HG03175 (cell line): ENCODE results near the gene MYBPH.

Source experiments
- ATAC-seq: cut with Tn5 transposase; IDR thresholded peaks from one replicate; pipeline ENCODE4 v1.9.1; 2021; ENCODE audit warnings: mild to moderate bottlenecking, moderate library complexity; ENCODE audit not compliant: unreplicated experiment

MYBPH gene

GRCh38 chr1:203167026-203167912 lies 8.4 kb downstream of the MYBPH start:
- ATAC-seq: no peak

DNA sequence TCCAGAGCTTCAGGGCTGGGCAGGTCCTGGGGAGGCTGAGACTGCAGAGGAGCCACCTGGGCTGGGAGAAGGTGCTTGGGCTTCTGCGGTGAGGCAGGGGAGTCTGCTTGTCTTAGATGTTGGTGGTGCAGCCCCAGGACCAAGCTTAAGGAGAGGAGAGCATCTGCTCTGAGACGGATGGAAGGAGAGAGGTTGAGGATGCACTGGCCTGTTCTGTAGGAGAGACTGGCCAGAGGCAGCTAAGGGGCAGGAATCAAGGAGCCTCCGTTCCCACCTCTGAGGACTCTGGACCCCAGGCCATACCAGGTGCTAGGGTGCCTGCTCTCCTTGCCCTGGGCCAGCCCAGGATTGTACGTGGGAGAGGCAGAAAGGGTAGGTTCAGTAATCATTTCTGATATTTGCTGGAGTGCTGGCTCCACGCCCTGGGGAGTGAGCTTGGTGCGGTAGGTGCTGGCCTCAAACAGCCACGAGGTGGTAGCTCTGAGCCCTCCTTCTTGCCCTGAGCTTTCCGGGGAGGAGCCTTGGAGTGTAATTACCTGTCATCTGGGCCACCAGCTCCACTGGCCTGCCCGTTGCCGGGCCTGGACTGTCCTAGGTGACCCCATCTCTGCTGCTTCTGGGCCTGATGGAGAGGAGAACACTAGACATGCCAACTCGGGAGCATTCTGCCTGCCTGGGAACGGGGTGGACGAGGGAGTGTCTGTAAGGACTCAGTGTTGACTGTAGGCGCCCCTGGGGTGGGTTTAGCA lies 9.3 kb downstream of the MYBPH start:
- ATAC-seq: no peak

GRCh38 chr1:203165800-203166161 lies 9.8 kb downstream of the MYBPH start:
- ATAC-seq: no peak

GRCh38 chr1:203165101-203165799 lies 10.4 kb downstream of the MYBPH start:
- no peak for ATAC-seq

- no peak for ATAC-seq
Observed at GRCh38 chr1:203163891-203164635, 11.6 kb downstream of the MYBPH start.

DNA sequence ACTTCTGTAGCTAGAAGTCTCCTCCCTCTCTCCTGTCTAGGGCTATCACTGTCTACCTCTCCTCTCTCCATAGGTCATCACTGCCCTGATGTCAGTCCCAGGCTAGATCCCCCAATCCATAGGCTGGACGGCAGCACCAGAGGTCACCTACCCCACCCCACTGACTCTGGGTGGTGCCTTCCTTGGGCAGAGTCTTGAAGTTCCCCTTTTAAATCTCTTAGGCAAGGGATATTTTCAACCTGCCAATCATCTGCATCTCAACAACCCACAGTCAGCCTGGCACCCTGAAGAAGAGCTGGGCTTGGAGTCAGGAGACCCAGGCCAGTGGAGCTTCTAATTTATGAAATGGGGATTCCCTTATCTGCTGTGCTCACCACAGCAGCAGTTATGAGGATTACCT lies 13.2 kb downstream of the MYBPH start:
- ATAC-seq: no peak

DNA sequence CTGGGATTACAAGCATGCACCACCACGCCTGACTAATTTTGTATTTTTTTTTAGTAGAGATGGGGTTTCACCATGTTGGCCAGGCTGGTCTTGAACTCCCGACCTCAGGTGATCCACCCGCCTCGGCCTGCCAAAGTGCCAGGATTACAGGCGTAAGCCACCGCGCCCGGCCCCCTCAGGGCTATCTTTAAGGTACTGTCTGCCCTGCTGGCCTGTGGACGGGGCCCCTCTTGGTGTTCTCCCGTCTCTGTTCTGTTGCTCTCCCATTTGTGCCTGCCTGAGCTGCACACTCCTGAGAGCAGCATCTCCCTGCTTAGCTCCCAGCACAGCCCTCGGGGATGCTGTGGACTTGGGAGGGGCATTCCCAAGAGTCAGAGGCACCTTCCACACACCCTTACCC lies 13.9 kb downstream of the MYBPH start:
- ATAC-seq: no peak

DNA sequence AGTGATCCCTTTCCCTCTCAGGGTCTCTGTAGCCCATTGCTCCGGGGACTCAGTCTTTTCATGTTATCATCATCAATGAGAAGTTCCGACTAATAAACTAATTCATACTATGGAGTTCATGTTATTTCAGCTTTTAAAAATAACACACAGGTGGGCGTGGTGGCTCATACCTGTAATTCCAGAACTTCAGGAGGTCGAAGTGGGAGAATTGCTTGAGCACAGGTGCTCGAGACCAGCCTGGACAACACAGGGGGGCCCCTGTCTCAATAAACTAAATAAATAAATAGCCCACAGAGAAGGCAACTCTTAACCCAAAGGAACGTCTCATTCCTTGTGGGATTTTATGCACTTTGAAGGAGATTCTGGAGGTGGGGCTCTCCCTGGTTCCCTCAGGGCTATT lies 14.5 kb downstream of the MYBPH start:
- ATAC-seq: no peak

DNA sequence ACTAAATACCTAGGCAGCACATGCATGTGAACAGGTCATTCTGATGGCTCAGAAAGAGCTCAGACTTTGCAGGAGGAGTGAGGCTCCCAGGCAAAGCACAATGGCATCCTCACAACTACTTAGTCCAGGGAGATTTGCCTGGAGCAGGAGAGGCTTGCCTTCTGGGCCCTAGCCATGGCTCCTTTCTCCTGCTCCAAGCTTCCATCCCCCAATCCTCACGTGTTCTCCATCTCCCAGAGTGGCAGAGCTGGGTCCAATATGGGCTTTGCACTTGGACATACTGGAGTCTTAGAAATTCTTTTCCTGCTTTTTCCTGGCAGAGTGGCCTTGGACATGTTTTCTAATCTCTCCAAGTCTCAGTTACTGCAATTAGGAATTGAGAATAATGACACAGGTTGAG lies 15.8 kb downstream of the MYBPH start:
- no peak for ATAC-seq

- ATAC-seq: no peak
Observed at GRCh38 chr1:203158960-203159665, 16.5 kb downstream of the MYBPH start.

DNA sequence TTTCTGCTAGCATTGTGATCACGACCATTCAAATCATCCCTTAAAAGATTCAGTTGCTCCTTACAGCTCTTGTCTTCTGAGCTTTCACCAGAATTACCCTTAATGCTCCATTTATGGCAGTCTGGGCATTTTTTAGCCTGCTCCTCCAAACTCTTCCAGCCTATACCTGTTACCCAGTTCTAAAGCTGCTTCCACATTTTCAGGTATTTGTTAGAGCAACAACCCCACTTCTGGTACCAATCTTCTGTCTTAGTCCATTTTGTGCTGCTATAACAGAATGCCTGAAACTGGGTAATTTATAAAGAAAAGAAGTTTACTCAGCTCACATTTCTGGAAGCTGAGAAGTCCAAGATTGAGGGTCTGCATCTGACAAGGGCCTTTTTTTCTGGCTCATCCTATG lies 17.2 kb downstream of the MYBPH start:
- ATAC-seq: no peak

DNA sequence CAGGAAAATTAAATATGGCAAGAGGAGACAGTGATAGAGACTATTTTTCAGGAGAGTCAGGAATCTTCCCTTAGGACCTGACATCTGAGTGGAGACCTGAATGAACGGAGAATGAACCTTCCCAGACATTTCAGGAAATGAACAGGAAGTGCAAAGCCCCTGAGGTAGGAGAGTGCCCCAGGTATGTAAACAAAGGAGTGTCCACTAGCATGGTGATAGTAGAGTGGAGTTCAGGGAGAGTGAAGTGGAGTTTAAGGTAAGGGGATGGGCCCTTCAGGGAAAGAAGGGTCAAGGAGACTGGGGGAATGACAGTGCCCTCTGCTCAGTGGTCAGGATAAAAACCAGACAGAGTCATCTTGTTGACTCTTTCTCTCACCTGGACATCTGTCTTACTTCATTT lies 19.3 kb downstream of the MYBPH start:
- ATAC-seq: no peak

- no peak for ATAC-seq
Observed at GRCh38 chr1:203153989-203154821, 21.4 kb downstream of the MYBPH start.

DNA sequence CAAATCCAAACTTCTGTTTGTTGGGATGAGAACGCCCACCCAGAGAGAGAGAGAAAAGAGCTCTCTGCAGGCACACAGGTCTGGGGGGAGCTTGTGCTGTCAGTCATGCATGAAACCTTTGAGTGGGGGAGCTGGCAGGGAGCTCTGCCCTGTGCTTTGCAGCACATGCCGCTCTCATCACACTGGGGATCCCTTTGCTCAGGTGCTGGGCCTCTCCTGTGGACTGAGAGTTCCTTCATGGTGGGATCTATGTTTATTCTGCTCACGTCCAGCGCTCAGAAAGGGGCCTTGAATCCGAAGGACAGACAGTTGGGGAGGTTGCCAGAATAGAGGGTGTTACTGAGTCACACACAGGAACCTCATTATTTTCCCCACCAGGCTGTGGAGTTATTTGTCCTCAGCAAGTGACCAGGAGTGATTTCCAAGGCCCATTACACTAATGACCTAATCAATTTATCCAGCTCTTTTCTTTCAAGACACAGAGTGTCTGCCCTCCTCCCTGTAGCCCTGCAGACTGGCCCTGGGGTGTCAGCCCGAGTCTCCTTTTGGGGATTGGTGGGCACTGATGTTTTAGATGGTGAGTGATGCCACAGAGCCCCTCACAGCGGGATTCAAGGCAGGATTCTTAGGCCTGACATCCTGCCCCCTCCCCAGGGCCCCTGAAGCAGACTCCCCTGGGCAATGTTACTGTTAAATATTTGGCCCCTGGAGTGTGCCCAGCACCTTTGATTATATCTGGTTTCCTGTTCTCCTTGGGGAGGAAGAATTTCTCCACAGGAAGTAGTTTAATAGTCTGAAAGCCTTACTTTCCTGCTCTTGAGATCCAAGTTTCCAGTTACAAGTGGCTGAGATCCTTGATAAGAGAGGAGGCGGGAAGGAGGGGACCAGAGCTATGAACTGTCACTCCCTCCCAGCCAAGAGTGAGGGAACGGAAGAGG lies 22.3 kb downstream of the MYBPH start:
- ATAC-seq: no peak

DNA sequence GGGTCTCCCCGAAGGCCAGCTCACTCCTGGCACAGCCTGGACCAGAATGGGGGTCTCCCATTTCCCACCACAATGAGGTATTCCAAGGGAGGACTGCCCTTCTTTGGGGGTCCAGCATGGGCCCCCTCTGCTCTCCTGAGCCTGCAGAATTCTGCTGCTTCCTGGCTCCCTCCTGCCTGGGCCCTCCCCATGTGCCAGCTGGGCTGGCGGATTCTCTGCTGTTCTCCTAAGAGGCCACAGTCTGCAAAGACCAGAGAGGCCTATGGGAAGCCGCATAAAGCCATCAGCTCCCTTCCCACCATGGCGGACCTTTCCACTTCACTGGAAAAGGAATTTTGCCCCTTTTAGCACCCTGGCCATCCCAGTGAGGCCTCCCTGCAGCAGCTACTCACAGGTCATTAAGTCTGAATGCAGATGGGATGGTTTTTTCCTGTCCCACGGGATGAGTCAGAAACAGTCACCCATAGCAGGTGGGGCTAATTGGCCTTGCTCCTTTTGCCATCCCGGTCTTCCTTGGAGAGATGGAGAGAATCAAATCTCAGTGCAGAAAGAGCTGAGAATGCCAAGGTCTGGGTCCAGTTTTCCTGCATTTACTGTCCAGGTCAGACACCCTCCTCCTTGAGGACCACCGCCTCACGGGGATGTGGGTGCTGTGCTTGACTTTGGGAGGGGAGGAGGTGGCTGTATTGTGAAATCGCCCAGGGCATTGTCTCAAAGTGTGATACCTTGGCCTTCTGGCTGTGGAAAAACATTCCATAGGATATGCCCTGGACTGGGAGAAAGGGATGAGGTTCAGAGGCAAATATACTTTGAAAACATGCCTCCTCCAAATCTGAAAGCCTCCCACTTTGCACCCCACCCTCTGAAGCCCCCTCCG lies 23.2 kb downstream of the MYBPH start:
- no peak for ATAC-seq

DNA sequence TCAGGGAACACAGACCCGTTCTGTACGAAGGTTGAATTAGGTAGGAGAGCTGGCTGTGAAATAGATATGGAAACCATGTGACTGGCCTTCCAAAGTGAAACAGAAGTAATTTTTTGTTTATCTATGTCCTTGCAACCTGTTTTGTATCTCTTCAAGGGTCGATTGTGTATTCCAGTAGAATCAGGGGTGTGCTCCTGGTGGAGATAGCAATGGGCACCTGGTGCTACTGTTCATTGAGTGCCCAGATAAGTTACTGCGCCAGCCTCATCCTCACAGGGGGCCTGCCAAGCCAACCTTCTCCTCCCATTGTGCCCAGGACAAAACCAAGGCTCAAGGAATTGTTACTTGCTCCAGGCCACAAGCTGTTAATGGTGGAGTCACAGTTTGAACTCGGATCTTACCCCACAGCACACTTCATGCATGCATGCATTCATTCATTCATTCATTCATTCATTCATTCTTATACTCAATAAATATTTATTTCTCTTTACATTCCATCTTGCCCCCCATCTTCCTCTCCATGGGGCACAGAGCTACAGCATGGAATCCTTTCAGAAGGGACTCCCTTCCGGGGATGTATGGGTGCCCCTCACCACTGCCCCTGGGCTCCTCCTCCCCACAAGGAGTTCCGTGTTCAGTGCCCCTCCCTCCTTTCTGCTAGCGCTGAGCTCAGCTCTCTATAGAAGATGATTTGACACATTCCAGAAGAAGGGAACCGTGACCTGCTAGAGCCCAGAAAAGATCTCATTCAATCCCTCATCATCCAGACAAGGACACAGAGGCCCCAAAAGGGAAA lies 24.1 kb downstream of the MYBPH start:
- ATAC-seq: no peak
